Inflammatory macrophage treated with lipopolysaccharide for 1 hour (primary cell): ENCODE results near the gene RALGPS1.

Source experiments
- DNase-seq, 2 donors: peaks; one replicate each; pipeline ENCODE4 v3.0.0-alpha.2; 2020 to 2022

Gene RALGPS1

DNA sequence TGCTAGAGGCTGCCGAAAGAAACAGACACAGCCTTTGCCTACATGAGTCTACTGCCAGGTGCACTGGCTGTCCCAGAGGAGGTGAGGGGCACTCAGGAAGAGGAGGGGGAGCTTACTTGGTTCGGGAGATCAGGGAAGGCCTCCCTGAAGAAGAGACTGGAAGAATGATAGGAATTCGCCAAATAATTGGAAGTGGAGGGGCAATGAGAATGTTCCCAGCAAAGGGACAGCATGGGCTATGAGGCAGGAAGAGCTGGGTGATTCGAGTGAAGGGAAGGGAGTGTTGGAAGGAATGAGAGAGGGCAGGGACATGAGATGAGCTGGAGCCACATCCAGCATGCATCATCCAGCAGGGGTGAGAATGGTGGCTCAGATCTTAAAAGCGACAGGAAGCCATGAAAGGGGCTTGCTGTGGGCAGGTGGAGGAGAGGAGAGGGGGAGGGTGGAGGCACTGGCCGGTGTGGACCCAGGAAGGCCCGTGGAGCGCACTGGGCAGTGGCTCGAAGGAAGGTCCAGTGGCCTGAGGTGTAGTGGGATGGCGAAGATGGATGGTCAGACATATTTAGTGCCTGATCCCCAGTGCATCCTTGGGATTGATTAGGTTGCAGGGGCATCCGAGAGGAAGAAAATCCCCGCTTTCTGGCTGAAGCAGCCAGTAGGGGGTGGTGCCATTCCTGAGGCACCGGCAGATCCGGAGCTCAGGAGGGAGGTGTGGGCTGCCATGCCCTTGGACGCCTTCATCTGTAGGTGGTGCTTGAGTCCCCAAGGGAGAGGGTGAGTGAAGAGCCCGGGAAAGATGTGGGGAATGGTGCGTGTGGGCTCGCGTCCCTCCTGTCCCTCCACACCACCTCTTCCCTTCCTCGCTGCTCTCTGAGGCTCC, 296.5 kb downstream of the RALGPS1 start:
- no peak for DNase-seq

DNA sequence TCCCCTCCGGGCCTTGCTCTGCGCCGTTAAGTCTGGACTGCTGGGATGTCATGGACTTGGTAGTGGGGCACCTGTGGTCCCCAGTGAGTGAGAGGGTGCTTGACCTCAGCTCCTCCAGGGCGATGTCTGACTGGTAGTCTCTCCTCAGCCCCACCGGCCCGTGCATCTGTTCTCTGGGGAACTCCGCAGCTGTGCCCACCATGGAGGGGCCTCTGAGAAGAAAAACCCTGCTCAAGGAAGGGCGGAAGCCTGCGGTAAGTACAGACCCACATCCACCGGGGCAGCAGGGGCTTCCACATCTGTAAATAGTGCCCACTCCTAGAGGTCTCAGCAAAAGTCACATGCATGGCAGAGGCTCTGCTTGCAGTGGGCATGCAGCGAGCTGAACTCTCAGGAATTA, 297.4 kb downstream of the RALGPS1 start:
- DNase-seq, result no peak

DNA sequence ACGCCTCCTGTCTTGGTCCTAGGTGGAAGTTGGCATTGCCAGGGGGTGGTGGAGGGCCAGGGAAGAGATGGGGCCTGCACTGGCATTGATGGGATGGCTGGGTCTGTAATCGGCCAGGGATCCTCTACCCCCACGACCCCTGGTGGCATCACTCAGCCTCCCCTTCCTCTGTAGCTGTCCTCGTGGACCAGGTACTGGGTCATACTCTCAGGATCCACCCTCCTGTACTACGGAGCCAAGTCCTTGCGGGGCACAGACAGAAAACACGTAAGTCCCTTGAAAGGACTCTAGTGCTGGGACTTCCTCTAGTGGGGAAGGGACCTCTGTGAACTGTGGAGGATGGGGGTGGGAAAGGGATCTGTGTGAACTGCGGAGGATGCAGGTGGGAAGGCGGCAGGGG, 297.9 kb downstream of the RALGPS1 start:
- DNase-seq, result no peak

DNA sequence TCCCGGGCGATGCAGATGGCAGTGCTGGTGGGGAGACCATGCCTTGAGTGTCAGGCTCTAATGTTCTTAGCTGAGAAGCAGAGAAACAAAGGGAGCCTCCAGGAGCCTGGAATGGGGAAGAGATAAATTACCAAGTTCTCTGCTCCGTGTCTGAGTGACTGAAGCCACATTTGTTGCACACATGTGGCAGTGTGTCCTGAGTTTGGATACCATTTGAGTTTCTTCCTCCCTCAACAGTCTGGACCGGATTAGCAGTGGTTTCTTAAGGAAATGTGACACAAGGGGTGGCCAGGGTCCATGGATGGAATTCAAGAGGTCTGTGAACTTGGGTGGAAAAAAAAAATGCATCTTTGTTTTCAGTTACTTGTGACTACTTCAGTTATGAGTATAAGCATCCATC, 299.3 kb downstream of the RALGPS1 start:
- DNase-seq, result no peak

DNA sequence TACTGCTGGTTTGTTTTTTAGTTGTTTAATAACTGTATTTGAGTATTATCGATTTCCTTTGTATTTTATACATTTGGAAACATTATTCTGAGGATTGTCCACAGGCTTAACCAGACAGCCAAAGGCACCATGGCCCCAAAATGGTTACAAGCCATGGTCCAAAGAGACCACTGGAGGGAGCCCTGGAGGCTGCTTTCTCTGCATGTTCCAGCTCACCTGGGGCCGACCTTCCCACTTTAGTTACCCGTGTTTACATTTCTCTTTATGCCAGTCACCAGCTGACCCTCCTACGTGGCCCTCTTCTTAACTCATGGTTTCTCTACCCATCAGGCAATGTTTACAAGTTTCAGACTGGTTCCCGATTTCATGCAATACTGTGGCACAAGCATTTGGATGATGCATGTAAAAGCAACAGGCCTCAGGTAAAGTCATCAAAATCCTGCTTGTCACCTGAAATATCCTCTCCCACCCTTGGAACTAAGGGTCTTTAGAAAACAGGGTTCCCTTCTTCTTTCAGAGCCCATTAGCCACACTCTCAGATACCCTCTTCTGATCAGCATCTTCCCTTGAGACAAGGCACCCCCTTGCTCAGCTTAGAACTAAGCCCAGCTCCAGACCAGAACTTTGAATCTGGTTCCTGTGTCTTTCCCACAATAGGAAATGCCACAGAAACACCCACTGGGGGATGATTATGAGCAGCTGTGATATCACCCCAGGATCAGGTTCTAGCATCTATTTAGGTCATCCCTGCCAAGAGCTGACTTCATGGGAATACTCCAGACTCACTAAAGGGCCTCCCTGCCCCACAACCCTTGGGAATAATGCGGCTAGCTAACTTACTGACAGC, 300.1 kb downstream of the RALGPS1 start:
- peak in 1 of 2 donors; percentile 60 for DNase-seq

DNA sequence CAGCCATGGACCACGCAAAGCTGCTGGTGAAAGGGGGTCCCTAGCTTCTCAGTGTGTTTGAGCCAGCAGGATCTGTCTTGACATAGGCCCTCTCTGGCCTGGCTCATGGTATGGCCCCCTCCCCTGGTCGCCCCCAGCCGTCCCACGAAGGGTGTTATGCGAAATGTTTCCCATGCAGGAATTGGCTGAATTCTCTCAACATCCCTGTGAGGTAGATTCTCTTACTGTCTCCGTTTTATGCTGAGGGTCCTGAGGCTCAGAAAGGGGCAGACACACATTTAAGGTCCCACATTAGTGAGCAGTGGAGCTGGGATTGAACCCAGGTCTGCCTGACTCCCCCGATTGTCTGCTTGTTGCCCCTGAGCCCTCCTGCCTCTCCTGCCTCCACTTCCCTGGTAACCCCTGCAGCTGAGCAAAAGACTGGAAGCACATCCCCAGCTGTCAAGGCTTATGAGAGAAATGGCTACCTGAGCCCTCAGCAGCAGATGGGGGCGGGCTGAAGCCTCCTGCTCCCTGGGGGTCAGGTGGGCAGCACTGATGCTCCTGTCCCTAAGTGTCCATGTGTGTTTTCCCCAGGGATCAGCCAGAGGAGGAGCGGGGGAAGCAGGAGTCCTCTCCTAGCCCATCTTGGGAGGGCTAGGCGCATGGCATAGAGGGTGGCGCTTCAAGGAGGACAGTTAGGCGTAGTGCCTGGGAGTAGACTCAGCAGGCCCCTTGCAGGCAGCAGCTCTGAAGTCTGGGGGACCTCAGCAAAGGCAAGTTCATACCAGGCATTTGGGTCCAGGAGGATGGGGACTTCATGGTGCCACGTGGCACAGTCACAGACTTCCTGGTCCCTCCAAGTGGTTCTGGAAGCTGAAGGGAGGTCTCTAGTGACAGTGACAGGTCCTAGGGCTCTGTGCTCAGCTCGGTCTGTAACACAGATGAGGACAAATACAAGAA, 301.0 kb downstream of the RALGPS1 start:
- no peak for DNase-seq

DNA sequence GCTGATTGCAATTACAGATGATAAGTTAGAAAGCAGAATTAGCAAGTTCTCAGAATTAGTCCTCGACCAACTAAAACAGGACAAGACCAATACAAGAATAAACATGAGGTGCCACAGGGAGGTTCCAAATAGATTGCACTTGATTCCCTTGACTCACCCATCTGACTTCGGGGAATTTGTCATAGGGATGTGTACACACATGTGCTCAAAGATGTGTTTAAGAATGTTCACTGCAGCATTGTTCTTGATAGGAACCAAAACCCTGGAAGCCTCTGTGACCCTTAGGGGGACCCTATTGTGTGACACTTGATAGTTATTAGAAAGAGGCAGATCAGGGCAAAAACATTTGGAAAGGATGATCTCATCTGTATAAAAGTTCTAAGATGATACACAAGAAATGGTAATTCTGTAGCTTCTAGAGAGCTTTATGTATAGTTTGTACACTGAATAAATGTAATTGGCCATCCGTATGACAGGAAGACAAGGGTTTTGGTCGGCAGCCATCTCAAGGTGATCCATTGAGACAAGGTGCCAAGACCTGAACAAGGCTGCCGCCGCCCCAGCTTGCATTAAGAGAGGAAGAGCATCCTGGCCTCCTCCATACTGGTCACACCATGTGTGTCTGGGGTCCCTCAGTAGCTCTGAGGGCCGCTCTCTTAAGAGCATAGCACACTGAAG, 301.8 kb downstream of the RALGPS1 start:
- no peak for DNase-seq

DNA sequence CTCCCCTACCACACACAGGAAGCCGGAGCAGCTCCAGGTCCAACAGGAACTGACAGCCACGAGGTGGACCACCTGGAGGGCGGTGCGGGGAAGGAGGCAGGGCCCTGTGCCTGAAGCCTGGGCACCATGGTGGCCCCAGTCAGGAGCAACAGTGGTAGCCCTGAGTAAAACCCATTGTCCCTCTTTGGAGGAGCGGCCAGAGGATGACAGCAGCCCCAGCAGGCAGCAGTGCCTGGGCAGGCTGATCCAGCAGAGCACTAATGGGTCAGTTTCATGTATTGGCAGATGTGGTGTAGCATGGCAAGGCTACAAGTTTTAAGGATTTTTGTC, 302.3 kb downstream of the RALGPS1 start:
- no peak for DNase-seq

DNA sequence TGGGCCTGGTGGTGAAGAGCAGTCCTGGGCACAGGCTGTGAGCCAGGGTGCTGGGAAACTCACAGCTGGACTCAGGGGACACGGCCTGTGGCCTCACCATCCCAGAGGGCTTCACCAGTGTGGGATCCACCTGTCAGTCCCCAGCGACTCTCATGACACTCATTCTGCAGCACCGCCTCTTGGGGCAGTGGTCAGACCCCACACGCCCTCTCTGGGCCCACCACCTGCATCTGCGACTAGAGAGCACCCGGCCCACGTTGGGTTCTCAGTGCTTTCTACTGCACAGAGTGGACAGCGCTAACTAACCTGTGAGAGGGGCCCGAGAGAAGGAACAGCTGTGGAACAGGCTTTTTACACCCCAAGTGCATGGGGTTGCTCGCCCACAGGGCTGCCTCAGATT, 304.2 kb downstream of the RALGPS1 start:
- DNase-seq, result no peak

DNA sequence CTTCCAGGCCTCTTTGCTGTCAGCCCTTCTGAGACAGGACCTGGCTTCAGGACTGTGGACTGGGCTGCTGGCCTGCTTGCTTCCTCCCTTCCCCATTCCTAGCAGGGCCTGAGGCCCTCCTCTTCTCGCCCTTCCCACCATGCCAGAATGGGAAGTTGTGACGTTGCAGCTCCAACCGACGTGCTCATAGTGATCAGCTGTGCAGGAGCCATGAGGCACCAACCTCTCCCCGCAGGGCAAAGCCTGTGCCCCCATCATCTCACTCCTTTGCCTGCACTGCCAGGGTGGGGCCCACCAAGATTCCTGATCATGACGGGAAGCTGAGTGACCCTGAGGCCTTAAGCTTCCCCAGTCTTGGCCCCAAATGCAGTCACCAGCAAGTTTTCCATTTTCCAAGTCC, 304.9 kb downstream of the RALGPS1 start:
- DNase-seq, result peak; percentile 43 to 54

DNA sequence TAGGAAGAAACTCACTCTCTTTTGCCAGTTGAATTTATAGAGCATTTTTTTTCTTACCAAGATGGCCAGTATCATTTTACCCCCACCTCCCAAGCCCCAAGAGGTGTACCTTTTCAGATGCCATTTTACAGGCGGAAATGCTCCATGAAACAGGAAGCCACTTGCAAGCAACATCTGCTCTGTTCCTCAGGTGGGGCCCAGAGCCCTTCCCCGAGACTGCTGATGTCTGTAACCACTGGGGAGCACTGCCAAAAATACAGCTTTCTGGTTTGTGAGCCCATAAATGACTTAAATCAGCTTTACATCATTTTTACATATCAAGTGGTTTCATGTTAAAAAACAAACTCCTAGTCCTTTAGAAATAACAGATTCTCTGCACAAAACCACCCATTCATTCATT, 307.1 kb downstream of the RALGPS1 start:
- no peak for DNase-seq

DNA sequence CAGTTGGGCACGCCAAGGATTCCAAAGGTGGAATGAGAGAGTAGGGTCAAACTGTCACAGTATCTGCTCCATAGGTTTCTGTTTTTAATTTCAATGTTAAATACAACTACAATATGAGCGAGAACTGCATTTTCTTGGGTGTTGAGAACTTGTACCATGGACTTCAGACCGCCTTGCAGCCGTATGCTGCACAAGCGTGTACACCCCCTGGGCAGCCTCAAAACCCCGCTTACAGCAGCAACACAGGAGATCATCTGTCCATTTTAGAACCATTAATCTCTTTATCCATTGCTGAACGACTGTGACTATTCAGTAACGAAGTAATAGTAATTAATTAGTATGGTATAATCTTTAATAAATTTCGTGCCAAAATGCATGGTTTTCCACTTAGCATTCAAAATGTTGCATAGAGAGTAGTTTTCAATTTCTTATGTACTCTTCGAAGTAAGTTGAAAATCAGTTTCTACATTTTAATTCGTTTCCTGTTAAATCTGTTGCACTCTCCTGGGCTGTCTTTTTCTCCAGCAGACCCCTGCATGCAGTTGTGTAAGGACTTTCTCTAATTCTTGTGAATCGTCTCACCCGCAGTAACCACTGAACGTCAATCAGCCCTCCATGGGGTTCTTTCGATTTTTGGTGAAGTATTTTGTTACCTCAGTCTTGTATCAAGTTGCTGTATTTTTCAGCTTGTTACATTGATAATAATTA, 308.0 kb downstream of the RALGPS1 start:
- no peak for DNase-seq

DNA sequence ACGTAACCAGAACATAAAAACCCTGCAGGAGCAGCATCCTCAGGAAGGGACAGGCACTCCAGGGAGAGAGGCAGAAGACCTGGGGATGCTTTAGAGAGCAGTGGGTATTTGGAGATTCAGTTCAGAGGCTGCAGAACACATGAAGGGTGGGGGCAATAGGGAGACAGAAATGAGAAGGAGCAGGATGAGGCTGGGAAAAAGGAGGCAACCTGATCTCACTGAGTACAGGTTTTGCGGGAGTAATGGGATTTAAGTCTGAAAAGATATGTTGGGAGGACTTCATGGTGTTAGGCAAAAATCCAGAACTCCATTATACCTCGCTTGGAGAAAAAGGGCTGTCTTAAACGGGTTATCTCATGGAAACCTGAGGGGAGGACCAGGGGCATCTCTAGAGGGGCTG, 308.7 kb downstream of the RALGPS1 start:
- DNase-seq, result no peak

DNA sequence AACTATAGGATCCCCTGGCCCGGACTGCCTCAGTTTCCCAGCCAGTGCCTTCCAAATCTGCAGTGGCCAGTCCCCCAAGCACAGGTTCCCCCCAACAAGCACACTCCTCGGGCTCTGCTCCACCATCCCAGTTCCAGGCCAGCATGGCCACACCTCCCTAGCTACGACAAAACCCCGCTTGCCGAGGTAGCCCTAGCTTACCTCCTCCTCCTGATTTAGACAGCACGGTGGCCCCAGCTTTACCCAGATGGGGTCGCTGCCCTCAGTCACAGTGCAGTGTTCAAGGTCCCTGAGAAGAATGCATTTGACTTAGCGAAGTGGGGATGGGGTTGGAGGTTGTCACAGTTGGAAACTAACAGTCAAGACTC, 309.2 kb downstream of the RALGPS1 start:
- DNase-seq, result no peak

DNA sequence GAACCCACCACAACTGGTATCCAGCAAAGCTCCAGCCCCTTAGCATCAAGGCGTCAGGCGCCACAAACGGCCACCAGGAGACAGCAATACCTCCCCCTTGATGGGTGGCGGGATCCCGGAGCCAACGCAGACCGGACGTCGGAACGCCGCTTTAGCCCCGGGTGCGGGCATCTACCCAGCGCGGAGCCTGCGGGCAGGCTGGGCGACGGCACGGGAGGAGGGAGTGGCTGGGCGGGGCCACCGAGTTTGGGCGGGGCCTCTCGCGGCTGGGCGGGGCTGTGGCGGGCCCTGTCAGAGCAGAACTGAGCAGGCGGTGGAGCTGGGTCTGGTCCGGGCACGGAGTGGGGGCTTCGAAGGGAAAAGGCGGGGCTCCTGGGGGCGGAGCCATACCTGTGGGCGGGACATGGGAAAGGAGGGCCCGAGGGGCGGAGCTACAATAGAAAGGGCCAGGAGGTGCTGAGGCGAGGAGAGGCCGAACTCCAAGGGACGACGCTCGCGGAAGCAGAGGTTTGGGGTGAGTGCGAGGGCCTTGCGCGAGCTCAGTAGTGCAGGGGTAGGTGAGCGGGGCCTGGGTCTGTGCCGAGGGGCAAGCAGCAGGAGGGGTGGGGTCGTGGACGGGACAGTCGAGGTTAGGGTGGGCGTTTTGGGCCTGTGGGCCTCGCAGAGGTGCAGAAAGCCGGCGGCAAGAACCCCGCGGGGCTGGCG, 309.7 kb downstream of the RALGPS1 start:
- peak; percentile 64 to 73 for DNase-seq

DNA sequence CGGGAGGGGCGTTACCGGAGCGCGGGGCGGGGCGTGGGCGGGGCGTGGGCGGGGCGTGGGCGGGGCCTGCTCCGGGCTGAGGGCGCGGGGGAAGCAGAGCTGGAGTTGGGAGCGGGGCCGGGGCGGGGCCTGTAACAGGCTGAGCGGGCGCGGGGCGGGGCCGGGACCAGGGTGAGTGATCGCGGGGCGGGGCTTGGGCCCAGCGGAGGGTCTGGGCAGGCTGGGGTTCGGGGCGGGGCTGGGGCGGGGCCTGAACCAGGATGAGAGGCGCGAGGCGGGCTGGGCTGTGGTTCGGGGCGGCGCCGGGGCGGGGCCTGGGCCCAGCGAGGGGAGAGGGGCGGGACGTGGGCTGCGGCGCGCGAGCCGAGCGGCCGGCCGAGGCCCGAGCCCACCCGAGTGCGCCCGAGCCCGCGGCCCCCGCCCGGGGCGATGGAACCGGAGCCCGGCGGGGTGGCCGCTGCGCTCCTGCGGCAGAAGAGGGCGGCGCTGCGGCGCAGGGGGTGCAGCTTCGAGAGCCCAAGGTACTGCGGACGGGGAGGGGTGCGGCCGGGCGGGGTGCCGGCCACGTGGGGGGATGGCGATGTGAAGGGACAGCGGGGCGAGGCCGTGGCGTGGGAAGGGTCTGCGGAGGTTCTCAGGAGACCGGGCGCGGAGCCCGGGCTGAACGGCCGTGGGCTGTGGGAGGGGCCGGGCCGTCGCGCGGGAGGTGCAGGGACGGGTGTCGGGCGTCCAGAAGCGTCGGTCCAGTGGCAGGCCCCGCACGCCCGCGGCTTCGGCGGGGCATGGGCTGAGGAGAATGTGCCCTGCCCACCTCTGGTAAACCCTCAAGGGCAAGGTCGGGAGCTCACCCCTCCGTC, 310.5 kb downstream of the RALGPS1 start:
- DNase-seq, result peak; percentile 74 to 90

DNA sequence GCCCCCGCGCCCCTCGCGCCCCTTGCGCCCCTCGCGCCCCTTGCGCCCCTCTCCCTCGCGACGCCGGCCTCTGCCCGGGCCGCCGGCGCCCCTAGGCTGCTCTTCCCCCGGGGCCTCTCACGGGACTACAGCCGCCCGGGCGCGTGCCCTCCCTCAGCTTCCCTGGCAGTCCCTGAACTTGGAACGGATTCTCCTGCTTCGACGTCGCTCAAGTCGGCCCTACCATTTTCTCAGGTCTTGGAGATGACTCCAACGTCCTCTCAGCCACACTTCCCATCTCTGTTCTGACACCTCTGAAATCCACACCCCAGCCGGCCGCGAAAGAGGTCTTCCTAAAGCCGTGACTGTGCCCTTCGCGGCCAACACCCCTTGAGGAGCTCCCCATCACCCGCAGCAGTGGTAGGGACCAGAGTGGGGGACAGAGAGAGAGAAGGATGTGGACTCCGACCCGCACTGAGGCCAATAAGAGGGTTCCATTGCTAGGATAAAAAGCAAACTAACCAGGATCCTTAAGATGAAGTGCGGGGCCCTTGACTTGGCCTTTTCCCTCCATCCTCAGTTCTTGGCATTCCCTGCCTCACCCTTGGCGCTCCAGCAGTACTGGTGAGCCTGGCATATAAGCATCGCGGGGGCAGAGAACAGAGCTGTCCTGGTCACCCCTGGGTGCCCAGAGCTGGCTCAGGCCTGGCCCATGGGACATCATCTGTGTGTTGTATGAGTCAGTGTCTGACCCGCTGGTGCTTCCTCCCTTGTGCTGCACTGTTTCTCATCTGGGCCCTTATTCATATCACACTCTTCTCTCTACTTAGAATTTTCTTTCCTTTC, 311.4 kb downstream of the RALGPS1 start:
- DNase-seq, result no peak

DNA sequence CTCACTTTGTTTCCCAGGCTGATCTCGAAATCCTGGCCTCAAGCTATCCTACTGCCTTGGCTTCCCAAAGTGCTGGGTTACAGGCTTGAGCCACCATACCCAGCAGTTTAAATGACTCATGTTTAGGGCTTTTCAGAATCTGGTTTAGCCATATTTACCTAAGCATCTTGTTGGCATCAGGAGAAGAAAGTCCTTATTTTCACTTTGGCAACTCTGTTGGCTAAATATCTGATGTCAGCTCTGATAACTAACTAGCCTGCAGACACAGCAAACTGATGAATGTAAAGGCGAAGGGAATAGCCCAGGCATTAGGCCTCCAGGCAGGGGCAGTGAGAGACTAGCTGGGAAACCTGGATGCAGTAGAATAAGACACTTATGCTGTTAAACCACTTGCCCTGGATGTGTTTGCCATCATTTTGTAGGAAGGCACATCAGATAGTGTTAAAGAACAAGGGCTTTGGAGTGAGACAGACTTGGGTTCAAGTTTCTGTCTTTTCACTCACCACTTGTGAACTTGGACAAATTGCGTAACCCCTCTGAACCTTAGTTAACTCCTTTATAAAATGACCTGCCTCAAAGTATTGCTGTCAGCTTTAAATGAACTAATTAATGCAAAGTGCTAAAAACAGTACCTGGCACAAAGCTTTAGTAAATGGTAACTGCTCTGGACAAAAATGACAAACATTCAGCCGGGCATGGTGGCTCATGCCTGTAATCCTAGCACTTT, 315.3 kb downstream of the RALGPS1 start:
- no peak for DNase-seq

DNA sequence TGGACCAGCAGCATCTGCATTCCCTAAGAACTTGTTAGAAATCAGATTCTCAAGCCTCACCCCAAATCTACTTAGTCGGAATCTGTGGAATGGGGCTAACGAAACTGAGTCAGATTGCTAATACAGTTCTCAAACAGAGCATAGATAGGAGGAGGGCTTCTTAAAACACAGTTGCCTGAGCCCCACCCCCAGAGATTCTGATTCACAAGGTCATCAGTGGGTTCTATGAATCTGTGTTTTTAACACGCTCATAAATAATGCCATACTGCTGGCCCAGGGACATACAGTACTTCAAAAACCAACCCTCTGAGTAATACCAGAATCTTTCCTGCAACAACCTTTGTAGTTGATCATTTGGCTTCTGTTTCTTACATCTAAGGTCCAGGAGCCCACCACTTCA, 317.1 kb downstream of the RALGPS1 start:
- no peak for DNase-seq
